Transverse colon (tissue), 4 donors: ENCODE measurements around the gene STAG1. TPM values are rescaled to one million over a fixed set of nuclear protein-coding genes. Genes with fewer than 3 reads are reported as not detected.

Source experiments
- DNase-seq: peaks from one replicate; pipeline ENCODE4 v3.0.0-alpha.2; 2019
- H3K27ac ChIP-seq, 4 donors: fragments of 200-600 bp; sonication (generic); 2 replicates each; pipeline ENCODE4 v1.5.1; 2016 to 2018; ENCODE audit warnings: inconsistent platforms in 4 of 4
- H3K27me3 ChIP-seq: fragments of 200-600 bp; sonication (generic); 2 replicates; pipeline ENCODE4 v1.5.1; 2017; ENCODE audit warnings: inconsistent platforms
- H3K36me3 ChIP-seq, 4 donors: fragments of 200-600 bp; sonication (generic); 2 replicates each; pipeline ENCODE4 v1.5.1; 2017 to 2019; ENCODE audit warnings: inconsistent platforms in 4 of 4
- H3K4me1 ChIP-seq, 4 donors: fragments of 200-600 bp; sonication (generic); 2 replicates each; pipeline ENCODE4 v1.5.1; 2017 to 2020; ENCODE audit warnings: inconsistent platforms in 4 of 4
- H3K4me3 ChIP-seq, 4 donors: fragments of 200-600 bp; sonication (generic); 1 replicate in 1 of 4; 2 replicates in 3 of 4; pipeline versions ENCODE4 v1.5.1 to v1.6.1; 2017 to 2019; ENCODE audit warnings: inconsistent platforms in 4 of 4
- H3K9me3 ChIP-seq, 2 donors: fragments of 200-600 bp; sonication (generic); 2 replicates each; pipeline ENCODE4 v1.5.1; 2017 to 2019; ENCODE audit warnings: inconsistent platforms in 2 of 2
- CTCF ChIP-seq, 5 experiments: fragments of 200-600 bp in 3 of 5; fragments of 450-650 bp in 2 of 5; sonication (generic) in 3 of 5; IDR thresholded peaks; 1 replicate in 2 of 5; 2 replicates in 3 of 5; pipeline ENCODE4 v1.5.1; 2016 to 2017; ENCODE audit warnings: antibody characterized with exemption in 5 of 5, inconsistent platforms in 3 of 5, mild to moderate bottlenecking in 2 of 5, moderate library complexity in 1 of 5
- EP300 ChIP-seq: sonication (generic); formaldehyde crosslinking; IDR thresholded peaks from one replicate; pipeline ENCODE4 v1.6.1; 2017; ENCODE audit warnings: antibody characterized with exemption, low read depth
- POLR2A ChIP-seq: fragments of 450-650 bp; IDR thresholded peaks from one replicate; pipeline ENCODE4 v1.6.1; 2016; ENCODE audit warnings: antibody characterized with exemption, mild to moderate bottlenecking, moderate library complexity
- POLR2AphosphoS5 ChIP-seq, 3 donors: sonication (generic); formaldehyde crosslinking; IDR thresholded peaks; one replicate each; pipeline ENCODE4 v1.6.1; 2016; ENCODE audit warnings: antibody characterized with exemption in 3 of 3
- WGBS, 2 donors: methylation state at CpG; one replicate each; pipeline ENCODE4 v1.1.5; 2018; ENCODE audit warnings: low coverage in 1 of 2; 5-methylcytosine and 5-hydroxymethylcytosine counted together
- in situ Hi-C, 4 donors: fragments of 200-750 bp; cut with MboI; loops; one replicate each; pipeline versions ENCODE4 v1.15.0 to v1.15.1; 2017; ENCODE audit warnings: low sequenced_read_pairs in 3 of 4, low pct_ligation_motif_present in 1 of 4, low pct_unique_long_range_greater_than_20kb in 1 of 4
- intact Hi-C: fragments of 100-400 bp; cut with DNase I; formaldehyde crosslinking; loops from one replicate; pipeline ENCODE4 v1.15.1; 2023; ENCODE audit warnings: low total_unique reads
- total RNA-seq, 4 donors: library from RNA; depleted of rRNA; stranded (reverse); fragments of >200 nt; gene quantifications; one replicate each; pipeline ENCODE4 v1.1.0, GENCODE V29; 2016

The STAG1 gene
- total RNA-seq, 4 donors from 2014 or later = 14.5 to 57.2 (median 42.2) TPM

GRCh38 chr3:136353461-136353860, 398.7 kb downstream of the STAG1 start:
- H3K9me3 ChIP-seq = no peaks in the 10 kb centered on the region
- H3K4me3 ChIP-seq = no peak overlapping the region
- intact Hi-C loops (no loop called here), in situ Hi-C loops (no loop called here)
- H3K27me3 ChIP-seq = no peaks in the 10 kb centered on the region
- no peak overlapping the region for H3K27ac ChIP-seq
- DNase-seq = no peak
- peaks cover 0 to 8% (median 0%) of the 10 kb centered on the region in 4 donors for H3K4me1 ChIP-seq
- peaks cover 0 to 27% (median 0%) of the 10 kb centered on the region in 4 donors for H3K36me3 ChIP-seq
- WGBS, 2 donors = 64 to 66% methylated on average over 2 of the region's 2 CpGs
- TF ChIP-seq EP300 (no peak), CTCF (IDR thresholded peaks at IDR 0.05) (no peak), POLR2AphosphoS5 (IDR thresholded peaks at IDR 0.05) (no peak), POLR2A (no peak)

GRCh38 chr3:136351905-136352304, 400.3 kb downstream of the STAG1 start:
- 79 to 84% methylated on average over 3 of the region's 3 CpGs for WGBS, 2 donors
- H3K4me3 ChIP-seq = no peak overlapping the region
- TF ChIP-seq POLR2AphosphoS5 (IDR thresholded peaks at IDR 0.05) (no peak), CTCF (IDR thresholded peaks at IDR 0.05) (peak in 1 of 5 experiments; percentile 20)
- no peaks in the 10 kb centered on the region for H3K27me3 ChIP-seq
- no peaks in the 10 kb centered on the region for H3K9me3 ChIP-seq
- no peak overlapping the region for H3K27ac ChIP-seq
- H3K36me3 ChIP-seq = peaks cover 0 to 31% (median 0%) of the 10 kb centered on the region in 4 donors
- intact Hi-C loops (no loop called here), in situ Hi-C loops (no loop called here)
- peaks cover 0 to 8% (median 0%) of the 10 kb centered on the region in 4 donors for H3K4me1 ChIP-seq
- no peak for DNase-seq

- Histone ChIP-seq H3K4me3 (no peak overlapping the region), H3K36me3 (peaks cover 0 to 26% (median 0%) of the 10 kb centered on the region in 4 donors), H3K27ac (no peak overlapping the region), H3K27me3 (no peaks in the 10 kb centered on the region), H3K4me1 (peaks cover 0 to 8% (median 0%) of the 10 kb centered on the region in 4 donors), H3K9me3 (no peaks in the 10 kb centered on the region)
- intact Hi-C loops (no loop called here), in situ Hi-C loops (no loop called here)
- TF ChIP-seq CTCF (IDR thresholded peaks at IDR 0.05) = no peak
- TF ChIP-seq POLR2A = no peak
- TF ChIP-seq EP300 = no peak
- TF ChIP-seq POLR2AphosphoS5 (IDR thresholded peaks at IDR 0.05) = no peak
- 80 to 86% methylated on average over 1 of the region's 1 CpG for WGBS, 2 donors
- no peak for DNase-seq
Observed at GRCh38 chr3:136351351-136351750, 400.8 kb downstream of the STAG1 start.

GRCh38 chr3:136350557-136350956, 401.6 kb downstream of the STAG1 start:
- Histone ChIP-seq H3K4me3 (no peak overlapping the region), H3K9me3 (no peaks in the 10 kb centered on the region), H3K36me3 (peaks cover 0 to 18% (median 0%) of the 10 kb centered on the region in 4 donors), H3K27ac (peak overlapping the region in 3 of 4 donors; percentile 38 to 44 (median 43)), H3K27me3 (no peaks in the 10 kb centered on the region), H3K4me1 (peaks cover 0 to 8% (median 0%) of the 10 kb centered on the region in 4 donors)
- in situ Hi-C loops (no loop called here), intact Hi-C loops (no loop called here)
- TF ChIP-seq POLR2A = no peak
- no peak for TF ChIP-seq EP300
- TF ChIP-seq CTCF (IDR thresholded peaks at IDR 0.05) = no peak
- TF ChIP-seq POLR2AphosphoS5 (IDR thresholded peaks at IDR 0.05) = no peak
- WGBS, 2 donors = 64 to 88% methylated on average over 2 of the region's 2 CpGs
- DNase-seq = no peak
